Measurements from ENCODE around the gene NOTCH2. TPM values are rescaled to one million over a fixed set of nuclear protein-coding genes. Genes with fewer than 3 reads are reported as not detected.
"Not testable (repeated sequence)": the region's sequence is repeated elsewhere in the genome, so short reads cannot be mapped to it uniquely, and the experiment has no call there.

NOTCH2 gene
- total RNA-seq, 1 experiment from 2014 or later: 62.9 TPM

GRCh38 chr1:120098986-120099759 lies 29.7 kb upstream of the NOTCH2 start:
- BruUV-seq (replicated peaks); H4K20me1 ChIP-seq (ENCODE audit: insufficient read depth); H3K4me3 ChIP-seq (replicated peaks in 1 of 2; ENCODE audit: low read depth in 1 of 2, low read length in 2 of 2); H3K36me3 ChIP-seq (ENCODE audit: control insufficient read depth in 1 of 2, insufficient read depth in 2 of 2, low read length in 2 of 2); H3K79me2 ChIP-seq (ENCODE audit: insufficient read depth, low read length); H3K9me2 ChIP-seq (ENCODE audit: insufficient read depth); H3K9me3 ChIP-seq (ENCODE audit: control insufficient read depth in 1 of 2, insufficient read depth in 1 of 2, low read depth in 1 of 2, low read length in 2 of 2); CTCF ChIA-PET; H3K27me3 ChIP-seq (ENCODE audit: insufficient read depth, low read length); intact Hi-C loops (cut with micrococcal nuclease); H3K27ac ChIP-seq (ENCODE audit: low read depth, low read length); H3K4me2 ChIP-seq (ENCODE audit: low read length); H3K4me1 ChIP-seq (ENCODE audit: control insufficient read depth in 1 of 2, insufficient read depth in 2 of 2, low read length in 2 of 2); RAD21 ChIA-PET (ENCODE audit: low non-redundant PET in 1 of 2, low total read pairs in 2 of 2, uncharacterized antibody in 2 of 2, unreplicated experiment in 2 of 2); ATAC-seq; H3K9ac ChIP-seq (ENCODE audit: low read length); H2AFZ ChIP-seq (ENCODE audit: low read depth, low read length, poor library complexity, severe bottlenecking); DNase-seq (ENCODE audit: low read depth, low spot score); POLR2A ChIA-PET: not testable (repeated sequence)

- POLR2A ChIA-PET; H3K9ac ChIP-seq (ENCODE audit: low read length); H3K79me2 ChIP-seq (ENCODE audit: insufficient read depth, low read length); intact Hi-C loops (cut with micrococcal nuclease); H4K20me1 ChIP-seq (ENCODE audit: insufficient read depth); H3K9me2 ChIP-seq (ENCODE audit: insufficient read depth); DNase-seq (ENCODE audit: low read depth, low spot score); H3K36me3 ChIP-seq (ENCODE audit: control insufficient read depth in 1 of 2, insufficient read depth in 2 of 2, low read length in 2 of 2); H3K4me2 ChIP-seq (ENCODE audit: low read length); H3K27ac ChIP-seq (ENCODE audit: low read depth, low read length); H3K4me1 ChIP-seq (ENCODE audit: control insufficient read depth in 1 of 2, insufficient read depth in 2 of 2, low read length in 2 of 2); H3K27me3 ChIP-seq (ENCODE audit: insufficient read depth, low read length); ATAC-seq; CTCF ChIA-PET; RAD21 ChIA-PET (ENCODE audit: low non-redundant PET in 1 of 2, low total read pairs in 2 of 2, uncharacterized antibody in 2 of 2, unreplicated experiment in 2 of 2); H2AFZ ChIP-seq (ENCODE audit: low read depth, low read length, poor library complexity, severe bottlenecking); H3K9me3 ChIP-seq (ENCODE audit: control insufficient read depth in 1 of 2, insufficient read depth in 1 of 2, low read depth in 1 of 2, low read length in 2 of 2); H3K4me3 ChIP-seq (replicated peaks in 1 of 2; ENCODE audit: low read depth in 1 of 2, low read length in 2 of 2); BruUV-seq (replicated peaks): not testable (repeated sequence)
Observed at GRCh38 chr1:120096981-120097545, 27.6 kb upstream of the NOTCH2 start.

GRCh38 chr1:120093548-120094181 lies 24.2 kb upstream of the NOTCH2 start:
- H3K4me1 ChIP-seq (ENCODE audit: control insufficient read depth in 1 of 2, insufficient read depth in 2 of 2, low read length in 2 of 2); H3K79me2 ChIP-seq (ENCODE audit: insufficient read depth, low read length); DNase-seq (ENCODE audit: low read depth, low spot score); H2AFZ ChIP-seq (ENCODE audit: low read depth, low read length, poor library complexity, severe bottlenecking); H3K9me2 ChIP-seq (ENCODE audit: insufficient read depth); H3K4me2 ChIP-seq (ENCODE audit: low read length); H3K9me3 ChIP-seq (ENCODE audit: control insufficient read depth in 1 of 2, insufficient read depth in 1 of 2, low read depth in 1 of 2, low read length in 2 of 2); CTCF ChIA-PET; H3K36me3 ChIP-seq (ENCODE audit: control insufficient read depth in 1 of 2, insufficient read depth in 2 of 2, low read length in 2 of 2); POLR2A ChIA-PET; H4K20me1 ChIP-seq (ENCODE audit: insufficient read depth); H3K27ac ChIP-seq (ENCODE audit: low read depth, low read length); RAD21 ChIA-PET (ENCODE audit: low non-redundant PET in 1 of 2, low total read pairs in 2 of 2, uncharacterized antibody in 2 of 2, unreplicated experiment in 2 of 2); BruUV-seq (replicated peaks); intact Hi-C loops (cut with micrococcal nuclease); H3K4me3 ChIP-seq (replicated peaks in 1 of 2; ENCODE audit: low read depth in 1 of 2, low read length in 2 of 2); H3K27me3 ChIP-seq (ENCODE audit: insufficient read depth, low read length); H3K9ac ChIP-seq (ENCODE audit: low read length); ATAC-seq: not testable (repeated sequence)

DNA sequence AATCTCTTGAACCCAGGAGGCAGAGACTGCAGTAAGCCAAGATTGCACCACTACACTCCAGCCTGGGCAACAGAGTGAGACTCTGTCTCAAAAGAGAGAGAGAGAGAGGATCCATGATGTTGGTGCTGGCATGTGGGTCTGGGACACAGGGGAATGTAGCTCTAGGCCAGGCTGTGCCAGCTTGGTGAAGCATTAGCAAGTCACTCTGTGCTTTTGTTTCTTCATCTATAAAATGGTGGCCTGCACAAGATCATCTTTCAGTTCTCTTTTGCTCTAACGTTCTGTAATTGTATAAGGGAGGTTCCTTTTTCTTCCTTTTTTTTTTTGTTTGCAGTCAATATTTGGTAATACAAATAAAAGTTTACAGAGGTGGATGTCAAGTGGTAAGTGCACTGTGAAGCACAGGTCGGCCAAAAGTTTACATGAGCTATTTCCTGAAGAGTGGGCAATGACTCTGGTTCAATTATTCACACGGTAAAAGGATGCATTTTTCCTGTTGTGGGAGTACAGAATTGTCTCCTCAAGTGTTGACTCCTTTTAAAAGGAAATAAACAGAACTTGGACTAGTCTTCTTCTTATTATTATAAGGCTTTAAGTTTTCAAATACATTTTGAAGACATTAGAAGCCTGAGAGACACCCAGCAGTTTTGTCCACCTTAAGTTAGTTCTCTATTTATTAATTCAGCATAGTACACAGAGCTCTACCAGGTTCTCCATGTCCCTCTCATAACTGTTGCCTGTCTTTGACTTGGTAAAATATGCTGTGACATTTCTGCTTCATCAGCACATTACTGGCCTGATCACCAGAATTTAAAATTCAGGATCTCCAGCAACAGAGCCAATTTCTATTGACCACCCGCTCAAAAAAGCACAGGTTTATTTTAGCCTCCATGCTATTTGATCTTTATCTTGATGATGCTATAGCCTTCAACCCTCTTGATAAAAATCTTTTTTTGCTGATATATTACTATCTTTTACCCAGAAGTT lies 23.1 kb upstream of the NOTCH2 start:
- H3K9me3 ChIP-seq (ENCODE audit: control insufficient read depth in 1 of 2, insufficient read depth in 1 of 2, low read depth in 1 of 2, low read length in 2 of 2); H3K4me1 ChIP-seq (ENCODE audit: control insufficient read depth in 1 of 2, insufficient read depth in 2 of 2, low read length in 2 of 2); H3K79me2 ChIP-seq (ENCODE audit: insufficient read depth, low read length); H4K20me1 ChIP-seq (ENCODE audit: insufficient read depth); H3K4me2 ChIP-seq (ENCODE audit: low read length); H3K9ac ChIP-seq (ENCODE audit: low read length); H3K27me3 ChIP-seq (ENCODE audit: insufficient read depth, low read length); ATAC-seq; CTCF ChIA-PET; RAD21 ChIA-PET (ENCODE audit: low non-redundant PET in 1 of 2, low total read pairs in 2 of 2, uncharacterized antibody in 2 of 2, unreplicated experiment in 2 of 2); BruUV-seq (replicated peaks); DNase-seq (ENCODE audit: low read depth, low spot score); H3K9me2 ChIP-seq (ENCODE audit: insufficient read depth); intact Hi-C loops (cut with micrococcal nuclease); H3K4me3 ChIP-seq (replicated peaks in 1 of 2; ENCODE audit: low read depth in 1 of 2, low read length in 2 of 2); H2AFZ ChIP-seq (ENCODE audit: low read depth, low read length, poor library complexity, severe bottlenecking); POLR2A ChIA-PET; H3K27ac ChIP-seq (ENCODE audit: low read depth, low read length); H3K36me3 ChIP-seq (ENCODE audit: control insufficient read depth in 1 of 2, insufficient read depth in 2 of 2, low read length in 2 of 2): not testable (repeated sequence)

Data from HCT116 (cell line).